ENCODE data around the gene E4F1. TPM values are rescaled to one million over a fixed set of nuclear protein-coding genes. Genes with fewer than 3 reads are reported as not detected.

The E4F1 gene
- total RNA-seq, 2 donors from 2014 or later: 24.5 to 29.6 TPM

DNA sequence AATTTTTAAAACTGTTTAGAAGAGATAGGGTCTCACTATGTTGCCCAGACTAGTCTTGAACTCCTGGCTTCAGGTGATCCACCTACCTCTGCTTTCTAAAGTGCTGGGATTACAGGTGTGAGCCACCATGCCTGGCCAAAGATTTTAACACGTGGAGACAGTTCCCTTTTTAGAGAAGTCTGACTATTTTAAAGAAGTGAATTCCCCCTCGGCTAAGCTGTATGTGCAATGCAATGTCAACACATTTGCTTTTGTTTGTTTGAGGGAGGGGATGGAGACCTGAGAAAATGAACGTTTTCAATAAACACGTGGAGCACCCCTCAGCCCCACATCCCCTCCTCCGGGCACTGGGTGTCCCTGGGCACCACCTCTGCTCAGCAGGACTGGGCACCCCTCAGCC, 58.9 kb downstream of the E4F1 start:
- Mint-ChIP-seq H3K27ac (no peak overlapping the region), H3K4me3 (no peak overlapping the region), H3K27me3 (ENCODE audit: insufficient read depth) (no peaks in the 10 kb centered on the region), H3K36me3 (ENCODE audit: low read depth) (no peaks in the 10 kb centered on the region), H3K9me3 (no peaks in the 10 kb centered on the region), H3K4me1 (no peaks in the 10 kb centered on the region)
- H3K27me3 ChIP-seq (ENCODE audit: control insufficient read depth, insufficient read depth, low read length, poor library complexity, severe bottlenecking): no peaks in the 10 kb centered on the region
- H3K4me1 ChIP-seq (ENCODE audit: control insufficient read depth, insufficient read depth, low read length): no peaks in the 10 kb centered on the region
- DNase-seq: no peak
- H3K27ac ChIP-seq (ENCODE audit: low read depth, low read length): no peak overlapping the region
- no peaks in the 10 kb centered on the region for H3K9me3 ChIP-seq (ENCODE audit: control insufficient read depth, low read length)
- H3K36me3 ChIP-seq (ENCODE audit: control insufficient read depth, insufficient read depth, low read length): no peaks in the 10 kb centered on the region
- H3K9ac ChIP-seq (ENCODE audit: extremely low read depth, low read length, poor library complexity, severe bottlenecking): no peak overlapping the region
- WGBS, 2 experiments (ENCODE audit: insufficient coverage in 1 of 2, insufficient read length in 1 of 2): 69 to 86% methylated on average over 2 of the region's 5 CpGs
- H3K4me3 ChIP-seq (ENCODE audit: low read length): no peak overlapping the region
- TF ChIP-seq, protein P1, sequence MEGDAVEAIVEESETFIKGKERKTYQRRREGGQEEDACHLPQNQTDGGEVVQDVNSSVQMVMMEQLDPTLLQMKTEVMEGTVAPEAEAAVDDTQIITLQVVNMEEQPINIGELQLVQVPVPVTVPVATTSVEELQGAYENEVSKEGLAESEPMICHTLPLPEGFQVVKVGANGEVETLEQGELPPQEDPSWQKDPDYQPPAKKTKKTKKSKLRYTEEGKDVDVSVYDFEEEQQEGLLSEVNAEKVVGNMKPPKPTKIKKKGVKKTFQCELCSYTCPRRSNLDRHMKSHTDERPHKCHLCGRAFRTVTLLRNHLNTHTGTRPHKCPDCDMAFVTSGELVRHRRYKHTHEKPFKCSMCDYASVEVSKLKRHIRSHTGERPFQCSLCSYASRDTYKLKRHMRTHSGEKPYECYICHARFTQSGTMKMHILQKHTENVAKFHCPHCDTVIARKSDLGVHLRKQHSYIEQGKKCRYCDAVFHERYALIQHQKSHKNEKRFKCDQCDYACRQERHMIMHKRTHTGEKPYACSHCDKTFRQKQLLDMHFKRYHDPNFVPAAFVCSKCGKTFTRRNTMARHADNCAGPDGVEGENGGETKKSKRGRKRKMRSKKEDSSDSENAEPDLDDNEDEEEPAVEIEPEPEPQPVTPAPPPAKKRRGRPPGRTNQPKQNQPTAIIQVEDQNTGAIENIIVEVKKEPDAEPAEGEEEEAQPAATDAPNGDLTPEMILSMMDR (conservative IDR thresholded peaks at IDR 0.05): no peak

DNA sequence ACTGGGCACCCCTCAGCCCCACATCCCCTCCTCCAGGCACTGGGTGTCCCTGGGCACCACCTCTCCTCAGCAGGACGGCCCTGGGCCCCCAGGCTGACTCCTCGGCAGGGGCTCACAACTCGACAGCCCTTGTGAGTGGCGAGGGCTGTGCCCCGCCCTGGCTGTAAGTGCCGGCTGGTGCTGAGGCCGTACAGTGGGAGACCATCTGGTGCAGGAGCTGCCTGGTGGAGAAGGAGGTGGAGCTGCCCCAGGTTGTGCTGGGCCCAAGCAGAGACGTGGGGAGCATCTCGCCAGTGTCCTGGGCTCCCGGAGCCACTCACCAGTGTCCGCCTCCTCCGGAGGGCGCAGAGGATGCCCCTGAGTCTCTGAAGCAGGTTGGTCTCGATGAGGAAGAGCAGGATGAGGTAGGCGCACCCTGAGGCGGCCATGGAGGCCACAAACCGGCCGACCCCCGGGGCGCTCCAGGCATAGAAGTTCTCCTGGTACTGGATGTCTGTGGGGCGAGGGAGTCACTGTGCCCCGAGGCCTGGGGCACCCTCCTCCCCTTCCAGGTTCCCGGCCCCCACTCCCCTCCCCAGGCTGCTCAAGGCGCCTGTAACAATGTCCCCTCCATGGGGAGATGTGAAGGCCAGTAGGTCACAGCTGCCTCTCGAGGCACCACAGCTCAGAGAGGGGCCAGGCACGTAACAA, 59.6 kb downstream of the E4F1 start:
- Mint-ChIP-seq H3K4me3 (no peak overlapping the region), H3K4me1 (no peaks in the 10 kb centered on the region), H3K27me3 (ENCODE audit: insufficient read depth) (no peaks in the 10 kb centered on the region), H3K9me3 (no peaks in the 10 kb centered on the region), H3K27ac (no peak overlapping the region), H3K36me3 (ENCODE audit: low read depth) (no peaks in the 10 kb centered on the region)
- Histone ChIP-seq H3K9ac (ENCODE audit: extremely low read depth, low read length, poor library complexity, severe bottlenecking) (no peak overlapping the region), H3K27me3 (ENCODE audit: control insufficient read depth, insufficient read depth, low read length, poor library complexity, severe bottlenecking) (no peaks in the 10 kb centered on the region), H3K4me3 (ENCODE audit: low read length) (no peak overlapping the region), H3K9me3 (ENCODE audit: control insufficient read depth, low read length) (no peaks in the 10 kb centered on the region), H3K36me3 (ENCODE audit: control insufficient read depth, insufficient read depth, low read length) (no peaks in the 10 kb centered on the region), H3K4me1 (ENCODE audit: control insufficient read depth, insufficient read depth, low read length) (no peaks in the 10 kb centered on the region), H3K27ac (ENCODE audit: low read depth, low read length) (no peak overlapping the region)
- peak; percentile 38 for DNase-seq
- TF ChIP-seq, protein P1 (conservative IDR thresholded peaks at IDR 0.05): no peak
- WGBS, 2 experiments (ENCODE audit: insufficient coverage in 1 of 2, insufficient read length in 1 of 2): 86 to 88% methylated on average over 15 to 26 of the region's 26 CpGs

DNA sequence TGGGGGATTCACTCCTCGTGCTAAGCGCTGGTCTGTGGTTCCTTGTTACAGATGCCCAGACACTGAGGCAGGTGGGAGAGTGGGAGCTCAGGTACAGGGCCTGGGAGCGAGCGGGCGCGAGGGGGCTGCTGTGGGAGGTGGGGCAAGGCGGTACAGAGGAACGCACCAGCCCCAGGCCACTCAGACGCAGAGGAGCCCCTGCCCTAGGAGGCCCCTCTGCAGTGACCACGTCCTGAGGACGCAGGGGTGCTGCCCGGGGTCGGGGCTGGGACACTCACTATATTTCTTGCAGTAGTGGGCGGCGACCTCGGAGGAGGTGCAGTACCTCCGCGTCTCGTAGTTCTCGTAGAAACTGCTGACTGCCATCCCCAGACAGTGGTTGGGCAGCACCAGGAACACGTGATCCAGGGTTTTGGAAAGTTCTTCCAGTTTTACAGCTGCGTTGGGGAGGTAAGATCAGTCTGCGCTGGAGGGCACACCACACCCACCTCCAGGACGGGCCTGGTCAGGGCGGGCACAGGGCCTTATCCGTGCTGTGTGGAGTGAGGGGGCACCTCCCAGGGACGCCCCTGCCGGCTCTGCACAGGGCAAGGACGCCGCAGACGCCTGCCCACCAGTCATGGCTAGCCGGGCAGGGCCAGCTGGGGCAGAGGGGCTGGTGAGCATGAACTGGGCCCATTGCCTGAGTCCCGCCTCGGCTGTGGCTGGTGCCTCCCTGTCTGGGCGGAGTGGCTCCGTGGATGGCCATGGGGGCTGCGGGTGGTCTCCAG, 60.8 kb downstream of the E4F1 start:
- Histone ChIP-seq H3K36me3 (ENCODE audit: control insufficient read depth, insufficient read depth, low read length) (no peaks in the 10 kb centered on the region), H3K27ac (ENCODE audit: low read depth, low read length) (no peak overlapping the region), H3K4me1 (ENCODE audit: control insufficient read depth, insufficient read depth, low read length) (no peaks in the 10 kb centered on the region), H3K4me3 (ENCODE audit: low read length) (no peak overlapping the region), H3K27me3 (ENCODE audit: control insufficient read depth, insufficient read depth, low read length, poor library complexity, severe bottlenecking) (no peaks in the 10 kb centered on the region), H3K9me3 (ENCODE audit: control insufficient read depth, low read length) (no peaks in the 10 kb centered on the region), H3K9ac (ENCODE audit: extremely low read depth, low read length, poor library complexity, severe bottlenecking) (no peak overlapping the region)
- no peak overlapping the region for H3K27ac Mint-ChIP-seq
- H3K4me1 Mint-ChIP-seq: no peaks in the 10 kb centered on the region
- 92 to 97% methylated on average over 19 to 37 of the region's 37 CpGs for WGBS, 2 experiments (ENCODE audit: insufficient coverage in 1 of 2, insufficient read length in 1 of 2)
- H3K27me3 Mint-ChIP-seq (ENCODE audit: insufficient read depth): no peaks in the 10 kb centered on the region
- TF ChIP-seq, protein P1 (conservative IDR thresholded peaks at IDR 0.05): no peak
- H3K9me3 Mint-ChIP-seq: no peaks in the 10 kb centered on the region
- no peaks in the 10 kb centered on the region for H3K36me3 Mint-ChIP-seq (ENCODE audit: low read depth)
- no peak for DNase-seq
- H3K4me3 Mint-ChIP-seq: no peak overlapping the region

All from endodermal cell (in vitro differentiated cells).